ENCODE measurements around the gene TSPAN7.

- no peak for TF ChIP-seq KDM5A (IDR thresholded peaks at IDR 0.05; ENCODE audit: low read length)
- TF ChIP-seq RFX5 (IDR thresholded peaks at IDR 0.05; ENCODE audit: borderline replicate concordance, low read depth, low read length): no peak
- TF ChIP-seq TBP (IDR thresholded peaks at IDR 0.05; ENCODE audit: low read depth, low read length): no peak
- TF ChIP-seq PHF8 (conservative IDR thresholded peaks at IDR 0.05; ENCODE audit: low read depth, low read length): no peak
- TF ChIP-seq POLR2AphosphoS5 (IDR thresholded peaks at IDR 0.05; ENCODE audit: low read depth, low read length): no peak
- TF ChIP-seq CREB1 (IDR thresholded peaks at IDR 0.05): no peak
- no peak for TF ChIP-seq YY1 (IDR thresholded peaks at IDR 0.05; ENCODE audit: low read depth, low read length)
- no peak for TF ChIP-seq GABPA (IDR thresholded peaks at IDR 0.05; ENCODE audit: borderline replicate concordance, insufficient read depth, low read length)
- TF ChIP-seq SIN3A (conservative IDR thresholded peaks at IDR 0.05 in 1 of 2, IDR thresholded peaks at IDR 0.05 in 1 of 2; ENCODE audit: low read depth in 1 of 2, low read length in 2 of 2): no peak
Observed at GRCh38 chrX:38699696-38700095, 138.4 kb downstream of the TSPAN7 start.

Measured in H1 (cell line).